GM20431 (cell line): ENCODE data around the gene GJB5.
"Not testable (repeated sequence)": the region's sequence is repeated elsewhere in the genome, so short reads cannot be mapped to it uniquely, and the experiment has no call there.

Experiments used
- in situ Hi-C: fragments of 300-500 bp; cut with MseI, MboI; formaldehyde crosslinking; loops from one replicate; pipeline ENCODE4 v1.15.0; 2020; ENCODE audit warnings: low sequenced_read_pairs; ENCODE audit not compliant: unreplicated experiment

Gene GJB5

GRCh38 chr1:34770891-34771504, 16.2 kb downstream of the GJB5 start:
- in situ Hi-C loops: no loop called here

- in situ Hi-C loops: no loop called here
These were observed 16.9 kb downstream of the GJB5 start for GRCh38 chr1:34771573-34772371.

- in situ Hi-C loops: not testable (repeated sequence)
These were observed 18.3 kb downstream of the GJB5 start for GRCh38 chr1:34773114-34773513.

GRCh38 chr1:34774957-34775356, 20.1 kb downstream of the GJB5 start:
- in situ Hi-C loops: no loop called here

GRCh38 chr1:34776911-34777310, 22.1 kb downstream of the GJB5 start:
- in situ Hi-C loops: no loop called here

- in situ Hi-C loops: no loop called here
These were observed 22.9 kb downstream of the GJB5 start for GRCh38 chr1:34777519-34778321.

- in situ Hi-C loops: no loop called here
These were observed 23.5 kb downstream of the GJB5 start for GRCh38 chr1:34778381-34778780.

- in situ Hi-C loops: no loop called here
These were observed 24.2 kb downstream of the GJB5 start for GRCh38 chr1:34779005-34779404.

GRCh38 chr1:34779526-34779925, 24.7 kb downstream of the GJB5 start:
- in situ Hi-C loops: no loop called here

GRCh38 chr1:34779962-34780361, 25.1 kb downstream of the GJB5 start:
- in situ Hi-C loops: no loop called here

GRCh38 chr1:34780528-34780927, 25.7 kb downstream of the GJB5 start:
- in situ Hi-C loops: no loop called here

GRCh38 chr1:34781071-34781843, 26.4 kb downstream of the GJB5 start, which contains the start of gene GJB3:
Gene GJB3, plus strand, starts transcription at chr1:34781214. Its CDS starts 3,549 bp downstream, at chr1:34784763.
- in situ Hi-C loops: no loop called here

- in situ Hi-C loops: no loop called here
These were observed 27.1 kb downstream of the GJB5 start for GRCh38 chr1:34781844-34782391.

GRCh38 chr1:34784751-34785221, 29.9 kb downstream of the GJB5 start:
- in situ Hi-C loops: no loop called here

GRCh38 chr1:34785231-34785874, 30.5 kb downstream of the GJB5 start:
- in situ Hi-C loops: no loop called here

GRCh38 chr1:34785875-34786470, 31.1 kb downstream of the GJB5 start:
- in situ Hi-C loops: no loop called here

GRCh38 chr1:34786521-34787325, 31.9 kb downstream of the GJB5 start:
- in situ Hi-C loops: no loop called here
